H9 (cell line): ENCODE results near the gene OR52W1. TPM values are rescaled to one million over a fixed set of nuclear protein-coding genes. Genes with fewer than 3 reads are reported as not detected.

Experiments
- total RNA-seq: library from RNA; stranded (reverse); gene quantifications from 2 replicates; pipeline ENCODE4 v1.2.1, GENCODE V29; 2021

OR52W1 gene
- total RNA-seq, 1 experiment from 2014 or later: not detected

Other genes starting within 250 kb of the OR52W1 start
- not detected in 2 replicates for gene OR56A5, start 230.7 kb upstream of the OR52W1 start, total RNA-seq
- gene OR52L1, start 212.2 kb upstream of the OR52W1 start, total RNA-seq: not detected in 2 replicates
- gene OR56A4, start 192.3 kb upstream of the OR52W1 start, total RNA-seq: not detected in 2 replicates
- 0.07 TPM in 2 replicates for gene OR56A1, start 168.5 kb upstream of the OR52W1 start, total RNA-seq
- not detected in 2 replicates for gene OR56B4, start 91.5 kb upstream of the OR52W1 start, total RNA-seq
- gene OR52B2, start 28.9 kb upstream of the OR52W1 start, total RNA-seq: not detected in 2 replicates
- not detected in 2 replicates for gene C11orf42, start 6.3 kb downstream of the OR52W1 start, total RNA-seq
- 27.4 and 28.5 TPM in 2 replicates for gene FHIP1B, start 35.4 kb downstream of the OR52W1 start, total RNA-seq
- gene CNGA4, start 39.9 kb downstream of the OR52W1 start, total RNA-seq: 0.11 and 0.20 TPM in 2 replicates
- gene CCKBR, start 60.6 kb downstream of the OR52W1 start, total RNA-seq: 10.6 and 10.9 TPM in 2 replicates
- gene CAVIN3, start 121.3 kb downstream of the OR52W1 start, total RNA-seq: 56.7 and 60.0 TPM in 2 replicates
- gene SMPD1, start 191.2 kb downstream of the OR52W1 start, total RNA-seq: 4.5 and 5.3 TPM in 2 replicates
- gene APBB1, start 219.9 kb downstream of the OR52W1 start, total RNA-seq: 34.8 and 37.0 TPM in 2 replicates
- 1.0 and 1.2 TPM in 2 replicates for gene HPX, start 241.8 kb downstream of the OR52W1 start, total RNA-seq